ENCODE data around the gene PTPRS.

Gene PTPRS

GRCh38 chr19:5316138-5316537, 24.5 kb downstream of the PTPRS start:
- DNase-seq (ENCODE audit: low read depth, low spot score): no peak

GRCh38 chr19:5314907-5315298, 25.7 kb downstream of the PTPRS start:
- no peak for DNase-seq (ENCODE audit: low read depth, low spot score)
- Histone ChIP-seq H3K27ac (no peak overlapping the region), H3K4me3 (no peak overlapping the region), H3K9me3 (ENCODE audit: low read depth, low read length) (no peaks in the 10 kb centered on the region), H3K36me3 (ENCODE audit: insufficient read depth, low read length) (no peaks in the 10 kb centered on the region), H3K9ac (ENCODE audit: insufficient read length) (no peak overlapping the region)
- TF ChIP-seq FOXP2 (optimal IDR thresholded peaks at IDR 0.05; ENCODE audit: control extremely low read depth, extremely low read length, insufficient read depth) (no peak), POLR2AphosphoS5 (IDR thresholded peaks at IDR 0.05; ENCODE audit: borderline replicate concordance, low read depth, low read length) (no peak), EZH2 (IDR thresholded peaks at IDR 0.05) (no peak)

More at GRCh38 chr19:5316138-5316537, 24.5 kb downstream of the PTPRS start:
- H3K4me3 ChIP-seq: no peak overlapping the region
- TF ChIP-seq POLR2AphosphoS5 (IDR thresholded peaks at IDR 0.05; ENCODE audit: borderline replicate concordance, low read depth, low read length) (no peak), EZH2 (IDR thresholded peaks at IDR 0.05) (no peak), FOXP2 (optimal IDR thresholded peaks at IDR 0.05; ENCODE audit: control extremely low read depth, extremely low read length, insufficient read depth) (no peak)
- H3K9ac ChIP-seq (ENCODE audit: insufficient read length): no peak overlapping the region
- H3K9me3 ChIP-seq (ENCODE audit: low read depth, low read length): no peaks in the 10 kb centered on the region
- no peaks in the 10 kb centered on the region for H3K36me3 ChIP-seq (ENCODE audit: insufficient read depth, low read length)
- H3K27ac ChIP-seq: no peak overlapping the region

GRCh38 chr19:5314012-5314906, 26.4 kb downstream of the PTPRS start:
- no peak overlapping the region for H3K27ac ChIP-seq
- no peak for DNase-seq (ENCODE audit: low read depth, low spot score)

GRCh38 chr19:5313307-5313706, 27.3 kb downstream of the PTPRS start:
- no peak for TF ChIP-seq POLR2AphosphoS5 (IDR thresholded peaks at IDR 0.05; ENCODE audit: borderline replicate concordance, low read depth, low read length)
- H3K27ac ChIP-seq: no peak overlapping the region

More at GRCh38 chr19:5314012-5314906, 26.4 kb downstream of the PTPRS start:
- Histone ChIP-seq H3K9me3 (ENCODE audit: low read depth, low read length) (no peaks in the 10 kb centered on the region), H3K4me3 (no peak overlapping the region), H3K36me3 (ENCODE audit: insufficient read depth, low read length) (no peaks in the 10 kb centered on the region), H3K9ac (ENCODE audit: insufficient read length) (no peak overlapping the region)
- TF ChIP-seq POLR2AphosphoS5 (IDR thresholded peaks at IDR 0.05; ENCODE audit: borderline replicate concordance, low read depth, low read length) (no peak), FOXP2 (optimal IDR thresholded peaks at IDR 0.05; ENCODE audit: control extremely low read depth, extremely low read length, insufficient read depth) (no peak), EZH2 (IDR thresholded peaks at IDR 0.05) (no peak)

DNA sequence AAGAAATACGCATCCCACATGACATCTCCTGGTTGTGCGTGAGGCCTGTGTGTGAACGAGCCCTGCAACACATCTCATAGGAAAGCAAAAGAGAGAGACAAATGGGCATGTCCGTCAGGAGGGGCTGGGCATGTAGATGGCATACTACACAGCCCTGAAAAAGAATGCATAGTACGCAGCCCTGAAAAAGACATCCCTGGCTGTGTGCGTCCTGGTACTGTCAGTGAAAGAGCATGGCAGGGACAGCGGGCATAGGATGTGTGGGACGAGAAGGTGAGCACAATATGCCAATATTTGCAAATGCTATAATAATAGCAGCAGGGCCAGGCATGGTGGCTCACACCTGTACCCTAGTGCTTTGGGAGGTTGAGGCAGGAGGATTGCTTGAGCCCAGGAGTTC, 28.6 kb downstream of the PTPRS start:
- DNase-seq (ENCODE audit: low read depth, low spot score): no peak
- H3K9ac ChIP-seq (ENCODE audit: insufficient read length): no peak overlapping the region

More at GRCh38 chr19:5313307-5313706, 27.3 kb downstream of the PTPRS start:
- no peak for DNase-seq (ENCODE audit: low read depth, low spot score)
- H3K9ac ChIP-seq (ENCODE audit: insufficient read length): no peak overlapping the region
- H3K36me3 ChIP-seq (ENCODE audit: insufficient read depth, low read length): no peaks in the 10 kb centered on the region
- no peak overlapping the region for H3K4me3 ChIP-seq
- no peaks in the 10 kb centered on the region for H3K9me3 ChIP-seq (ENCODE audit: low read depth, low read length)

DNA sequence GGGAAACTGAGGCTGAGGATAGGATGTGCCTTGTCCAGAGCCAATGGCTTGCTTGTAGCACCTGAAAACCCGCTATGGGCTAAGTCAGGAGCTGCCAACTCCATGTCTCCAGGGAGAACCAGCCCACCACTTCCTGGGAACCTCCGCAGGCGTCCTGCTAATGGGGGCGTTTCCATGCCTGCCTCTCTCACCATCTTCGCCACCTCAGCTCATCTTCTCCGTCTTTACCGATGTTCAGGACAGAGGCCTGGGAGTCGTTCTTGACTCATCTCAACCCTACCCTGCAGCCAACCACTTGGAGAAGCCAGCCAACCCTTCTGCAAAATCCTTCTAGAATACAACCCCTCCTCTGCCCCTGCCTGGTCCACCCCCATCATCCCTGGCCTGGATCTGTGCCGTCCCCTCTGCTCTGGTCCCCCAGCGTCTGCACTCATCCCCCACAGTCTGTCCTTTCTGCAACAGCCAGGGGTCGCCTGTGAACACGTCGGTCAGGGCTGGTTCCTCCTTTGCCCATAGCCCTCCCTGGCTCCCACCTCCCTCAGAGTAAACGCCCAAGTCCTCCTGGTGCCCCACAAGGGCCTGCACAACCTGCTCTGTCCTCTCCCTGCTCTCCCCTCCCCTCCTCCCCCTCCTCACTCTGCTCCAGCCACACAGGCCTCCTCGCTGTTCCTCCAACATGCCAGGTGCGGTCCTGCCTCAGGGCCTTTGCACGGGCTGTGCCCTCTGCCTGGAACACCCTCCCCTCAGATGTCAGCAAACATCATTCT, 31.0 kb downstream of the PTPRS start:
- no peaks in the 10 kb centered on the region for H3K9me3 ChIP-seq (ENCODE audit: low read depth, low read length)
- no peak for DNase-seq (ENCODE audit: low read depth, low spot score)
- H3K9ac ChIP-seq (ENCODE audit: insufficient read length): no peak overlapping the region
- TF ChIP-seq FOXP2 (optimal IDR thresholded peaks at IDR 0.05; ENCODE audit: control extremely low read depth, extremely low read length, insufficient read depth) (no peak), POLR2AphosphoS5 (IDR thresholded peaks at IDR 0.05; ENCODE audit: borderline replicate concordance, low read depth, low read length) (no peak), EZH2 (IDR thresholded peaks at IDR 0.05) (no peak)
- H3K36me3 ChIP-seq (ENCODE audit: insufficient read depth, low read length): peaks cover 4% of the 10 kb centered on the region; the same call in 1 of the 2 replicates
- peak overlapping the region; percentile 97 for H3K27ac ChIP-seq
- peak overlapping the region; percentile 73 for H3K4me3 ChIP-seq

More for the DNA sequence above, 28.6 kb downstream of the PTPRS start:
- no peak overlapping the region for H3K4me3 ChIP-seq
- TF ChIP-seq POLR2AphosphoS5 (IDR thresholded peaks at IDR 0.05; ENCODE audit: borderline replicate concordance, low read depth, low read length) (no peak), EZH2 (IDR thresholded peaks at IDR 0.05) (no peak), FOXP2 (optimal IDR thresholded peaks at IDR 0.05; ENCODE audit: control extremely low read depth, extremely low read length, insufficient read depth) (no peak)
- peaks cover 4% of the 10 kb centered on the region; the same call in 1 of the 2 replicates for H3K36me3 ChIP-seq (ENCODE audit: insufficient read depth, low read length)
- H3K27ac ChIP-seq: no peak overlapping the region
- no peaks in the 10 kb centered on the region for H3K9me3 ChIP-seq (ENCODE audit: low read depth, low read length)

DNA sequence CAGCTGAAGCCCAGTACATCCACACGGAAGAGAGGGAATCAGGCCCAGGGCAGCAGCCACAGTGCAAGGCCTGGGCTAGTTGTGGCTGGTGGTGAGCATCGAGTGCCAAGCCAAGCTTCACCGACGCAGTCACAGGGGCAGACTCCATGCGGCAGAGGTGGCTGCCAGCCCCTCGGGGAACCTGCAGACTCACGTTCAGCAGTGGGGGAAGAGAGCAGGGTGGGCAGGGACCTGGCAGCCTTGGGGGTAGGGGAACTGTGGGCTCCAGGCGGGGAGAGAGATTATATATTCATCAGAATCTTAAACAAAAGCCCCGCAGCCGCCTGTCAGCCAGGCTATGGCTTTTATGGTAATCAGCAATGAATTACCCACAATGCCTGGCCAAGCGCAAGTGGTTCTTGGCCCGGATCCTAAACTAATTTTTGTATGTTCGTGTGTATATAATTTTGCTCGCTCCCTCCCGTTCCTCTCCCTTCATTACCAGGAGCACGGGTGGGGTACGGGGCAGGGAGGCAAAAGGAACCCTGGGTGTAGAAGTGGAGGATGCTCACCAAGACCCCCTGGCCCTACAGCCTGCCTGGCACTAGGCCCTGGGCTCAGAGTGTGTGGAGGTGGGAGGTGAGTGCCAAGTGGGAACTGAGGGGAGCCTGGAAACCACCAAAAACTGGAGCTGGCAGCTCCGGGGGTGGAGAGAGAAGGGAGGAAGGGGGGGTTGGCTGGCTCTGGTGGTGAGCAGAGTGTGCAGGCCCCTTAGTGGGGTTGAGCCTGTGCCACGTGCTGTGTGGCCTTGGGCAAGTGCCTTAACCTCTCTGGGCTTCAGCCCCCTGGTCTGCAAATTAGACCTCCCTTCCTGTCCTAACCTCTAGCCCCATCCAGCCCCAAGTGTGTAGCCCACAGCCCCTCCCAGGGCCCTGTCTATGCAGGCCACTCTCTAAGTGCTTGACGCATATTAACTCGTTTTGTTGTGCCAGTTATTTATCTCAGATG, 31.9 kb downstream of the PTPRS start:
- peak; percentile 98 for TF ChIP-seq POLR2AphosphoS5 (IDR thresholded peaks at IDR 0.05; ENCODE audit: borderline replicate concordance, low read depth, low read length)
- peak; percentile 68 for TF ChIP-seq FOXP2 (optimal IDR thresholded peaks at IDR 0.05; ENCODE audit: control extremely low read depth, extremely low read length, insufficient read depth)
- TF ChIP-seq EZH2 (IDR thresholded peaks at IDR 0.05): no peak
- H3K9ac ChIP-seq (ENCODE audit: insufficient read length): peak overlapping the region; percentile 74
- peak overlapping the region; percentile 73 for H3K4me3 ChIP-seq
- H3K9me3 ChIP-seq (ENCODE audit: low read depth, low read length): no peaks in the 10 kb centered on the region
- H3K36me3 ChIP-seq (ENCODE audit: insufficient read depth, low read length): peaks cover 4% of the 10 kb centered on the region; the same call in 1 of the 2 replicates
- peak; percentile 79 for DNase-seq (ENCODE audit: low read depth, low spot score)
- peak overlapping the region; percentile 97 for H3K27ac ChIP-seq

Measured in SK-N-MC (cell line).